Thoracic aorta (tissue), 2 donors: ENCODE results near the gene CACNA2D3. TPM values are rescaled to one million over a fixed set of nuclear protein-coding genes. Genes with fewer than 3 reads are reported as not detected.

ENCODE experiments used
- ATAC-seq: fragments of 150-250 bp; one replicate; pipeline ENCODE4 v1.8.0; 2017; ENCODE audit warnings: low read depth; ENCODE audit not compliant: insufficient number of reproducible peaks, low FRiP score
- DNase-seq: peaks from one replicate; pipeline ENCODE4 v3.0.0-alpha.2; 2020; ENCODE audit warnings: low spot score
- H3K27ac ChIP-seq, 2 donors: fragments of 200-600 bp; sonication (generic); 1 replicate in 1 of 2; 2 replicates in 1 of 2; pipeline ENCODE4 v1.5.1; 2016; ENCODE audit warnings: mild to moderate bottlenecking in 2 of 2, moderate library complexity in 2 of 2
- H3K27me3 ChIP-seq: fragments of 200-600 bp; sonication (generic); replicated peaks from 2 replicates; pipeline ENCODE4 v1.6.0; 2016; ENCODE audit warnings: mild to moderate bottlenecking; ENCODE audit not compliant: insufficient read depth
- H3K36me3 ChIP-seq: fragments of 200-600 bp; sonication (generic); one replicate; pipeline ENCODE4 v1.5.1; 2016
- H3K4me1 ChIP-seq, 2 donors: fragments of 200-600 bp; sonication (generic); 1 replicate in 1 of 2; 2 replicates in 1 of 2; pipeline versions ENCODE4 v1.5.1 to v1.6.0; 2016; ENCODE audit warnings: low read depth in 2 of 2, mild to moderate bottlenecking in 1 of 2; ENCODE audit not compliant: control insufficient read depth in 1 of 2
- H3K4me3 ChIP-seq: fragments of 200-600 bp; sonication (generic); 2 replicates; pipeline ENCODE4 v1.5.1; 2016; ENCODE audit warnings: mild to moderate bottlenecking
- H3K9me3 ChIP-seq: fragments of 200-600 bp; sonication (generic); 2 replicates; pipeline ENCODE4 v1.5.1; 2016
- CTCF ChIP-seq: fragments of 200-600 bp; sonication (generic); IDR thresholded peaks from one replicate; pipeline ENCODE4 v1.5.1; 2019; ENCODE audit warnings: antibody characterized with exemption
- total RNA-seq, 2 donors: library from RNA; depleted of rRNA; stranded (reverse); fragments of >200 nt; gene quantifications; one replicate each; pipeline versions ENCODE4 v1.1.0 to v1.2.3, GENCODE V29; 2016

The CACNA2D3 gene
- total RNA-seq, 2 donors from 2014 or later = 3.2 to 4.0 TPM

DNA sequence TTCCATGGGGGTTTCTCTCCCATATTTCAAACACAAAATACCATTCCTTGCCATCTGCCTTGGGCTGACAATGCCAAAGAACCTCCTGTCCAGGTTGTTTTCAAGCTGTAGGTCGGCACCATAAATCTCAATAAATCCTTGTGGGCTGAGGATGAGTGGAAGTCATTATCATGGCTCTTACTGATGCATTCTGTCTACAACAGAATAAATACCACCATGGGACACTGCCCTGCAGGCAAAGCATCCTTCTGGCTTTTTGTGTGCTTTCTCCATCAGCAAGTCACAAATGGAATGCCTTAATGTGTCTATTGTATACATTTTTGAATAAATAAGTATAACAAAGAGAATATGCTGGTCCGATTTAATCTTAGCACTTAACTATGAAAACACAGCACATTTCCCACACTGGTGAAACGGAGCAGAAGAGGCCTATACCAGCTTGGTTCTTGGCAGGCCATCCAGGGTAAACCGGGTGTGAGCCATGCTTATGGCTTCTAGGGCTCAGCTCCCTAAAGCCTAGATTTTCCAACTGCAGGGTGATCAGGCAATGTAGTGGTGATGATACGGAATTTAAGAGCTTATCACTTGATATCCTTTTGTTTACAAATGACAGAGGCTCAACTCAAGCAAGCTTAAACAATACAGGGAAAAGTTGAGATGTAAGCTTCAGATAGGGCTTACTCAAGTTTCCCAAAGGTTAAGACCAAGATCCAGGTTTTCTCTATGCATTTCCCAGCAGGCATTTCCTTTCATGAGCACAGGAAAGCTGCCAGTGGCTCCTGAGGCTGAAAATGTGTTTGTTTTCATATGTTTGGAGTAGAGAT, 938.8 kb downstream of the CACNA2D3 start:
- no peak for DNase-seq
- no peak for ATAC-seq
- no peak overlapping the region for H3K27ac ChIP-seq
- H3K27me3 ChIP-seq = no peaks in the 10 kb centered on the region
- H3K4me1 ChIP-seq = no peaks in the 10 kb centered on the region
- H3K9me3 ChIP-seq = no peaks in the 10 kb centered on the region
- no peak overlapping the region for H3K4me3 ChIP-seq
- no peak for TF ChIP-seq CTCF
- no peaks in the 10 kb centered on the region for H3K36me3 ChIP-seq

GRCh38 chr3:55061720-55062034, 939.3 kb downstream of the CACNA2D3 start:
- no peak for DNase-seq
- Histone ChIP-seq H3K4me3 (no peak overlapping the region), H3K4me1 (no peaks in the 10 kb centered on the region), H3K9me3 (no peaks in the 10 kb centered on the region), H3K27me3 (no peaks in the 10 kb centered on the region), H3K36me3 (no peaks in the 10 kb centered on the region), H3K27ac (no peak overlapping the region)
- TF ChIP-seq CTCF = no peak
- ATAC-seq = no peak

DNA sequence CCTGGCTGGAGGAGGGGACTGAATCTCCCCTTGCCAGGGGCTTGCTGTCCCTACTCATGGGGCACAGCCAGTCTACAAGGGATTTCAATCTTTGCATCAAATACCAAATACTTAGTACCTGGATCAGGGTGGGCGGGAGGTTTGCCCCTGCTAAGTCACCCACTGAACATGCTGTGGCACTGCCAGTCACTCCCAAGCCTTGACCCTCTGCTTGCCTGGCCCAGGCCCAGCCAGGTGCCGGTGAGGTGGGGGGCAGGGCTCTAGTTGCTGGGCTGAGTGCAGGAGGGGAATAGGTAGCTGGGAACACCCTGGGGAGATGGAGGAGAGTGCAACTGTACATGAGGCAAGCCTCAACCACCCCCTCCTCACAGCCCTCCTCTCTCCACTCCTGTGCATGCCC, 941.8 kb downstream of the CACNA2D3 start:
- no peaks in the 10 kb centered on the region for H3K9me3 ChIP-seq
- H3K4me3 ChIP-seq = no peak overlapping the region
- TF ChIP-seq CTCF = no peak
- ATAC-seq = no peak
- no peak for DNase-seq
- H3K4me1 ChIP-seq = no peaks in the 10 kb centered on the region
- no peaks in the 10 kb centered on the region for H3K27me3 ChIP-seq
- H3K27ac ChIP-seq = no peak overlapping the region
- H3K36me3 ChIP-seq = no peaks in the 10 kb centered on the region

- no peaks in the 10 kb centered on the region for H3K36me3 ChIP-seq
- no peak for ATAC-seq
- H3K27me3 ChIP-seq = no peaks in the 10 kb centered on the region
- no peak overlapping the region for H3K27ac ChIP-seq
- H3K4me3 ChIP-seq = no peak overlapping the region
- no peaks in the 10 kb centered on the region for H3K9me3 ChIP-seq
- no peak for DNase-seq
- no peak for TF ChIP-seq CTCF
- H3K4me1 ChIP-seq = no peaks in the 10 kb centered on the region
Measured at GRCh38 chr3:55065331-55065730, 943.0 kb downstream of the CACNA2D3 start.

GRCh38 chr3:55066551-55067047, 944.2 kb downstream of the CACNA2D3 start:
- Histone ChIP-seq H3K4me3 (no peak overlapping the region), H3K27ac (no peak overlapping the region), H3K4me1 (no peaks in the 10 kb centered on the region), H3K36me3 (no peaks in the 10 kb centered on the region), H3K9me3 (no peaks in the 10 kb centered on the region), H3K27me3 (no peaks in the 10 kb centered on the region)
- ATAC-seq (no peak), DNase-seq (no peak)
- no peak for TF ChIP-seq CTCF
